Tibial nerve (tissue), 4 donors: ENCODE results near the gene KHDC1. TPM values are rescaled to one million over a fixed set of nuclear protein-coding genes. Genes with fewer than 3 reads are reported as not detected.
A peak's percentile ranks its signal among the peaks of the same experiment; 100 is the strongest.

ENCODE experiments used
- DNase-seq, 2 donors: peaks; one replicate each; pipeline ENCODE4 v3.0.0-alpha.2; 2019; ENCODE audit warnings: low spot score in 2 of 2
- H3K27ac ChIP-seq, 4 donors: fragments of 200-600 bp; sonication (generic) in 3 of 4; one replicate each; pipeline ENCODE4 v1.5.1; 2017 to 2019; ENCODE audit warnings: mild to moderate bottlenecking in 1 of 4
- H3K27me3 ChIP-seq, 2 donors: fragments of 200-600 bp; sonication (generic) in 1 of 2; one replicate each; pipeline versions ENCODE4 v1.5.1 to v1.6.0; 2017 to 2019
- H3K36me3 ChIP-seq, 3 donors: fragments of 200-600 bp; sonication (generic); one replicate each; pipeline ENCODE4 v1.5.1; 2018 to 2019
- H3K4me1 ChIP-seq, 4 donors: fragments of 200-600 bp; sonication (generic) in 3 of 4; one replicate each; pipeline ENCODE4 v1.5.1; 2017 to 2019
- H3K4me3 ChIP-seq, 4 donors: fragments of 200-600 bp; sonication (generic) in 3 of 4; one replicate each; pipeline ENCODE4 v1.5.1; 2017 to 2019; ENCODE audit warnings: mild to moderate bottlenecking in 1 of 4, moderate library complexity in 1 of 4
- H3K9me3 ChIP-seq, 4 donors: fragments of 200-600 bp; sonication (generic) in 3 of 4; one replicate each; pipeline ENCODE4 v1.5.1; 2017 to 2019
- CTCF ChIP-seq, 5 experiments: fragments of 200-600 bp in 3 of 5; fragments of 450-650 bp in 2 of 5; sonication (generic) in 3 of 5; IDR thresholded peaks; one replicate each; pipeline ENCODE4 v1.5.1; 2016 to 2019; ENCODE audit warnings: antibody characterized with exemption in 5 of 5, mild to moderate bottlenecking in 3 of 5, moderate library complexity in 2 of 5
- EP300 ChIP-seq, 2 donors: sonication (generic); formaldehyde crosslinking; IDR thresholded peaks; one replicate each; pipeline ENCODE4 v1.6.1; 2017; ENCODE audit warnings: antibody characterized with exemption in 2 of 2, mild to moderate bottlenecking in 1 of 2
- POLR2A ChIP-seq, 2 donors: fragments of 450-650 bp; IDR thresholded peaks; one replicate each; pipeline ENCODE4 v1.6.1; 2017; ENCODE audit warnings: antibody characterized with exemption in 2 of 2, mild to moderate bottlenecking in 2 of 2, moderate library complexity in 2 of 2
- WGBS, 2 donors: methylation state at CpG; one replicate each; pipeline ENCODE4 v1.1.5; 2018; 5-methylcytosine and 5-hydroxymethylcytosine counted together
- total RNA-seq, 4 donors: library from RNA; depleted of rRNA; stranded (reverse); fragments of >200 nt; gene quantifications; one replicate each; pipeline ENCODE4 v1.1.0, GENCODE V29; 2016

The KHDC1 gene
- total RNA-seq, 4 donors from 2014 or later = 0.42 to 7.4 (median 0.74) TPM

- DNase-seq = no peak
- H3K27me3 ChIP-seq = no peaks in the 10 kb centered on the region
- H3K4me3 ChIP-seq = no peak overlapping the region
- H3K4me1 ChIP-seq = no peaks in the 10 kb centered on the region
- H3K9me3 ChIP-seq = peaks cover 0 to 13% (median 0%) of the 10 kb centered on the region in 4 donors
- 67 to 76% methylated on average over 2 of the region's 2 CpGs for WGBS, 2 donors
- no peak overlapping the region for H3K27ac ChIP-seq
- TF ChIP-seq EP300 (IDR thresholded peaks at IDR 0.05) (no peak), CTCF (IDR thresholded peaks at IDR 0.05) (no peak), POLR2A (IDR thresholded peaks at IDR 0.05) (no peak)
- H3K36me3 ChIP-seq = peaks cover 0 to 6% (median 0%) of the 10 kb centered on the region in 3 donors
Measured at GRCh38 chr6:73302339-73302738, 39.3 kb upstream of the KHDC1 start.

- Histone ChIP-seq H3K27ac (no peak overlapping the region), H3K9me3 (peaks cover 0 to 13% (median 0%) of the 10 kb centered on the region in 4 donors), H3K36me3 (peaks cover 0 to 6% (median 0%) of the 10 kb centered on the region in 3 donors), H3K4me1 (no peaks in the 10 kb centered on the region), H3K4me3 (peak overlapping the region in 2 of 4 donors; percentile 12 to 19), H3K27me3 (no peaks in the 10 kb centered on the region)
- no peak for DNase-seq
- TF ChIP-seq CTCF (IDR thresholded peaks at IDR 0.05) = no peak
- TF ChIP-seq EP300 (IDR thresholded peaks at IDR 0.05) = no peak
- no peak for TF ChIP-seq POLR2A (IDR thresholded peaks at IDR 0.05)
- WGBS, 2 donors = 50 to 55% methylated on average over 30 to 40 of the region's 50 CpGs
Measured at GRCh38 chr6:73299151-73299971, 36.4 kb upstream of the KHDC1 start.

GRCh38 chr6:73293331-73293730 is 30.3 kb upstream of the KHDC1 start:
- no peaks in the 10 kb centered on the region for H3K27me3 ChIP-seq
- DNase-seq = no peak
- peaks cover 0 to 11% (median 0%) of the 10 kb centered on the region in 3 donors for H3K36me3 ChIP-seq
- WGBS, 2 donors = 91 to 96% methylated on average over 3 of the region's 3 CpGs
- no peaks in the 10 kb centered on the region for H3K4me1 ChIP-seq
- no peak overlapping the region for H3K4me3 ChIP-seq
- TF ChIP-seq POLR2A (IDR thresholded peaks at IDR 0.05) = no peak
- TF ChIP-seq CTCF (IDR thresholded peaks at IDR 0.05) = no peak
- no peak for TF ChIP-seq EP300 (IDR thresholded peaks at IDR 0.05)
- no peak overlapping the region for H3K27ac ChIP-seq
- H3K9me3 ChIP-seq = no peaks in the 10 kb centered on the region

GRCh38 chr6:73290435-73290834 is 27.4 kb upstream of the KHDC1 start:
- Histone ChIP-seq H3K36me3 (peaks cover 0 to 11% (median 0%) of the 10 kb centered on the region in 3 donors), H3K9me3 (no peaks in the 10 kb centered on the region), H3K27me3 (no peaks in the 10 kb centered on the region), H3K4me1 (no peaks in the 10 kb centered on the region), H3K4me3 (no peak overlapping the region), H3K27ac (no peak overlapping the region)
- DNase-seq = no peak
- TF ChIP-seq CTCF (IDR thresholded peaks at IDR 0.05) (no peak), POLR2A (IDR thresholded peaks at IDR 0.05) (no peak), EP300 (IDR thresholded peaks at IDR 0.05) (no peak)

GRCh38 chr6:73286752-73287151 is 23.8 kb upstream of the KHDC1 start:
- WGBS, 2 donors = 85 to 92% methylated on average over 6 of the region's 6 CpGs
- peaks cover 0 to 11% (median 0%) of the 10 kb centered on the region in 3 donors for H3K36me3 ChIP-seq
- H3K4me1 ChIP-seq = no peaks in the 10 kb centered on the region
- H3K27me3 ChIP-seq = no peaks in the 10 kb centered on the region
- DNase-seq = no peak
- TF ChIP-seq POLR2A (IDR thresholded peaks at IDR 0.05) = no peak
- TF ChIP-seq CTCF (IDR thresholded peaks at IDR 0.05) = no peak
- TF ChIP-seq EP300 (IDR thresholded peaks at IDR 0.05) = no peak
- no peaks in the 10 kb centered on the region for H3K9me3 ChIP-seq
- H3K4me3 ChIP-seq = no peak overlapping the region
- no peak overlapping the region for H3K27ac ChIP-seq
